GM12892 (cell line): ENCODE data around the gene UPP2.

ENCODE experiments used
- POLR2A ChIP-seq: IDR thresholded peaks from 2 replicates; pipeline ENCODE4 v1.6.1; 2011; ENCODE audit warnings: low read depth, low read length, control low read depth
- POLR2AphosphoS5 ChIP-seq: IDR thresholded peaks from 2 replicates; pipeline ENCODE4 v1.6.1; 2011; ENCODE audit warnings: low read depth, low read length, control low read depth
- TAF1 ChIP-seq: IDR thresholded peaks from 2 replicates; pipeline ENCODE4 v1.6.1; 2011; ENCODE audit warnings: low read depth, mild to moderate bottlenecking, control low read depth, low read length, borderline replicate concordance

DNA sequence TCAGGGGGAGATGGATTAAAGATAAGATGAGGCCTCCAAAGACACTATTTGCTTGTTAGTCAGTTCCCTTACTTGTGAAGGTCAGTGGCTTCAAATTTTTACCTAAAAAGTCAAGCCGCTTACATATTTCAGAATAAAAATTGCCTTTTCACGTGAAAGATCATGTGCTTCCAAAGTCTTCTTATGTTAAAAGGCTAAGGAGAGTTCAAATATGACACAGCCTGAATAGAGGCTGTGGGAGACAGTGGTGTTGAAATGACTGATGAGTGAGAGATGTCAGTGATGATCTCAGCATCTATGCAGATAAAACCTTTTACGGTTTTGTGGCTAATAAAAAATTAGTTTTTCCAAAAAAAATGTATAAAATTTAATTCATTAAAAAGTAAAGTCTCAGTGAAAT lies 40.5 kb downstream of the UPP2 start:
- TF ChIP-seq TAF1 (no peak), POLR2A (no peak), POLR2AphosphoS5 (no peak)
